ENCODE measurements around the gene GRIA3.
"Not testable (repeated sequence)": the region's sequence is repeated elsewhere in the genome, so short reads cannot be mapped to it uniquely, and the experiment has no call there.

GRIA3 gene

DNA sequence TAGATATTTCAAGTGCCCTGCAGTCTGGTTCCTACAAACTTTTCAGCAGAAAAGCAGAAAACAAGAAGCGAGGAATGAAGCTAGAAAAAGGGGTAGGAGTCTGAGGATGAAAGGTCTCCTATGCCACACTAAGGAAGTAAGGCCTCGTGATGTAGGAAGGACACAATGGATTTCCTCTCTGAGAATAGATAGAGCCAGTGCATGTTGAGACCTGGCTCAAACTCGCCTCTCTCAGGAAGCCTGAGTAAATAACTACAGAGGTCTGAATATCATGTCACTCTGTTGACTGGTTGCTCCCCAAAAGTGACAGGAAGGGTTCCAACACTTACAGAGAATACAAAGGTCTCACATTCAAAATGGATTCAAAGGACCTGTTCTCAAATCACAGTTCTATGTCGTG, 93.3 kb downstream of the GRIA3 start:
- DNase-seq, result no peak

DNA sequence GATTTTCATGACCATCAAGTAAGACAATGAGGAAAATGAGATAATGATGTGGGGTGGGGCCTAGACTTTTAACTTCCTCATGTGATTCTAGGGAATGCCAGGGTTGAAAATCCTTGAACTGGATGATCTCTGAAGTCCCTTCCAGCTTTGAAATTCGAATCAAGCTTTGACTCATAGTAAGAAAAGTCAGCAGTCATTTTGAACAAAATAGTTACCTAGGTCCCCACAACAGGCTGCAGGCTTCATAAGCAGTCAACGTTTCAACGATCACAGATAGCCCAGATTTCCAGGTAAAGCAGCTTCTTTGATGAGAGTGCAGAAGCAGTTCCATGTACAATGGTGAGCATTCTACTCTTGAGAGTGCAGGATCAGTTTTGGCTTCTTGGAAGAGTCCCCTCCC, 93.7 kb downstream of the GRIA3 start:
- DNase-seq, result no peak

DNA sequence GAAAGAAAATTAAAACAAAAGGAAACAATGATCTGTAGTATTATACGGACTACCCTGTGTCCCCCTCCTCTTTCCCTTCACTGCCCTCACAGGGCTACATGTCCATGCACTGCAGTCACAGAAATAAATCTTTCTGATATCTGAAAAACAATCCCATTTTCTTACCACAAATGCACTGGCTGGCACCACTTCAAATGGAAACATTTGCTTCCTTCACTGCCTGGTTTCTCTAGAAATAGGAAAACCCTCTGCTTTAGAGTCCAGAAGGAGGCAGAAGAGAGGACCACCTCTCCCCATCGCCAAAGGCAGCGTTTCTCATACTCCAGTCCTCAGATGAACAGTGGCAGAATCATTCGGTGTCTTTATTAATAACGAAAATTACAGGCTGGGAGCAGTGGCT, 98.2 kb downstream of the GRIA3 start:
- DNase-seq, result no peak

DNA sequence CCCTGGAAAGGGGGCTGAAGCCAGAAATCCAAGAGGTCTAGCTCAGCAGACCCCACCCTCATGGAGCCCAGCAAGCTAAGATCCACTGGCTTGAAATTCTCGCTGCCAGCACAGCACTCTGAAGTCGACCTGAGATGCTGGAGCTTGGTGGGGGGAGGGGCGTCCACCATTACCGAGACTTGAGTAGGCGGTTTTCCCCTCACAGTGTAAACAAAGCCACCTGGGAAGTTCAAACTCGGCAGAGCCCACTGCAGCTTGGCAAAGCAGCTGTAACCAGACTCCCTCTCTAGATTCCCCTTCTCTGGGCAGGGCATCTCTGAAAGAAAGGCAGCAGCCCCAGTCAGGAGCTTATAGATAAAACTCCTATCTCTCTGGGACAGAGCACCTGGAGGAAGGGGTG, 99.3 kb downstream of the GRIA3 start:
- not testable (repeated sequence) for DNase-seq

DNA sequence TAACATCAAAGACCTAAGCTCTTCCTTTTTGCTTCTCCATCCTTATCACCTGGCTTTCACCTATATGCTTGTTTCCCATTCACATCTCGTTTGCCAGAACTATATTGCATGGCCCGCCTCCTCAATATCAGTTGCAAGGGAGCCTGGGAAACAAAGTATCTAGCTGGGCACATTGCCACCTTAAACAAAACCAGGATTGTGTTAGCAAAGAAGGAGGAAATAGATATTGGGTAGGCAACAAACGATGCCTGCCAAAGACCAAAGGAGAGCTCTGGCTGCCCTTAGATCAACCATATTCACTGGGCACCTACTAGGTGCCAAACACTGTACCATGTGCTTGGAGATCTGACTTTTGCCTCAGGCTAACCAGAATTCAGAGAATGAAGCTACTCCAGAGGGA, 107.5 kb downstream of the GRIA3 start:
- DNase-seq, result no peak

DNA sequence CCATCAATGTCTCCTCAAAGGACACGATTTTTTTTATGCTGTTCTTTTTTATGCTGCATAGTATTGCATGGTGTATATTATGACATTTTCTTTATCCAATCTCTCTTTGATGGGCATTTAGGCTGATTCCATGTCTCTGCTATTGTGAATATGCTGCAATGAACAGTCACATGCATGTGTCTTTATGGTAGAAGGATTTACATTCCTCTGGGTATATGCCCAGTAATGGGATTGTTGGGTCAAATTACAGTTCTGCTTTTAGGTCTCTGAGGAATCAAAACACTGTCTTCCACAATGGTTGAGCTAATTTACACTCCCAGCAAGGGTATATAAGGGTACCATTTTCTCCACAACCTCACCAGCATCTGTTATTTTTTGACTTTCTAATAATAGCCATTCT, 113.9 kb downstream of the GRIA3 start:
- DNase-seq, result no peak

DNA sequence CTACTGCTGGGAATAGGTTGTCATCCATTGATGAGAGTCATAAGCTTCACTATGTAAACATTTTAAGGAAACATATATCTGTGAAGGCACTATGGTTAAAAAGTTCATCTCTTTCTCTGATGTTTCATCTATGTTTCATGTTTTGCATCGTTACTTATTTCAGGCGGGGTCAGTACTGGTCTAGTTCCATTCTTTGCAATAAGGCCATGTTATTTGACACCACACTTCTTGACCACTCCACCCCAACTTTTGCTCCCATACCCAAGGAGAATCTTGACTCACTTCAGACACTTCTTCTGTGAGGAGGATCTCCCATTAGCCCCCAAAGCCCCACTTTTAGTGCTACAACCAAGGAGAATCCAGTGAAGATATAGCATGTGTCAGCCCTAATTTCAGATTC, 119.4 kb downstream of the GRIA3 start:
- no peak for DNase-seq

DNA sequence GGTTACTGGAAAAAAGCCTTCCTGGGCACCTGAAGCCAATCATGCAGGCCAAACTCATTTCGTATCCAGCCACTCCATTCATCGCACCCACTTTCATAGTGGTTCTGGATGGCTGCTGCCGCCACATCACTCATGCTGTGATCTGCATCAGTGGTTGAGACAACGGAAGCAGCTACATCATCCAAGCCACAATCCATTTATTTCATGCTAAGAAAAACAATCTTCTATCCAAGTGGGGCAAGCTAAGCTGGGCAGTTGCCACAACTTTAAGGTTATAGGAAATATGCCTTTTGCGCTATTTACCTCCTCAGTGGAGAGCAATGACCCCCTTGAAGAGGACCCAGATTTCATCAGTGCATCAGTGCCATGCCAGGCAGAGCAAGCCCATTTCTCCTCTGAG, 124.6 kb downstream of the GRIA3 start:
- DNase-seq, result no peak

DNA sequence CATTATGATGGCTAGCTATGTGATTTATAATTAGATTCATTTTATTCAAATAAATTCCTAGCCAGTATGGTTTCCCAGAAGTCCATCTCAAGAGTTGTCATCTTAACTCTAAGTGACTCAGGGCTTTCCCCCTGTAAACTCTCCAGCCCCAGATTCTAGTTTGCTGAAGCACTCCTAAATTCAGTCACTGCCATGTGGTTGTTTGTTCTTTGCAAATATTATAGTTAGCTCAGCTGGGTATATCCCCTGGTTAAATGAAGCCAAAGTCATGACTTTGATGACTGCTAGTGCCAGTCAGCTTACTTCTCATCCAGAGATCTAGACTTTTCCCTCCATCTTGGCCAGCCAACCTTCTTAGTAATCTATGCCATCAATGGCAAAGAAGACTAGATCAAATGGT, 126.0 kb downstream of the GRIA3 start:
- DNase-seq, result no peak

DNA sequence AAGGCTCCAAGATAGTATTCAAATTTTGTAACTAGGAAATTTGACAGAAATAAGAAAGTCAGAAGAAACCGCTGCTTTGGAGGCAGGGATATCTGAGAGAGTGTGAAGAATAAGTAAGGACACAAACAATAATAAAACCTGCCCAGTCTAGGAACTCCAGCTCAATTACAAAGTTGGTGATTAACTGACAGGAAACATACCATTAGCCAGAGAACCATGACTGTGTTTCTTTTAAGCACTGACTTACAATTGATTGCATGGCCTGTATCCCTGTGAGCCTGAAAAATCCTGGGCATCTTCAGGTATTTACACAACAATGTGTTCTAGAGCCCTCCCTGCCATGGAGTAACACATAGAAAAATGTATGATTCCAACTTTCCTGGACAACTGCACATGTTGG, 127.4 kb downstream of the GRIA3 start:
- no peak for DNase-seq

DNA sequence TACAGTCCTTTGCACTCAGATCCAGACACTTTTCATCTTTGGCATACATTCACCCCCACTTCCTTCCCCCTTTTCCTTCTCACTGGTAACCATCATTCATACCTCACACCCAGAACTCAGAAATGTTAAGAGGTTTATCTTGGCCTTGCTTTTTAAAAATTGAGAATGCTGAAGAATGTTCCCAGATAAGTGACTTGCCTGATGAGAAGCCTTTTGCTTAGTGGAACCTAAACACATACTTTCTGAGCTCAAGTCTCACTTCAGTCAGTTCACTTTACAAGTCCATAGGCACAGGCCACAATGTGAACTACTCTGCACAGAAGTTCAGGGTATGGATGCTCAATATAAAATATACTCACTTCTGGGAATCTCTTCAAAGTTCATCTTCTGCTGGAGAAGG, 129.4 kb downstream of the GRIA3 start:
- DNase-seq, result no peak

DNA sequence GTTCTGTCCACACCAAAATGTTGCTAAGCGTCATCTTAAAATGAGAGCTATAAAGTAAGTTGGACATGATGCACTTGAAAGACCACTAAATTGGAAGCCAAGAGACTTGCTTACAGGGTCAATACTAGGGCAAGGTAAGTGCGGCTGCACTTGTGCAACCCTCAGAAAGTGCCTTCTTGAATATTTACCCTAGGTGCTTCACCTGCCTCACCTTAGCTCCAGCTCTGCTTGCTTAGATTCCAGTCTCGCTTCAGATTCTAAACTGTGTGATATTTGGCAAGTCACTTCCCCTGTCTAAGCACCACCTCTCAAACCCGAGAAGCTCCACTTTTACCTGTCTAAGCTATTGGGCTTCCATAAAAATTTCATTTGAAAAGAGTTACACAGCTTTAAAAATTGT, 136.5 kb downstream of the GRIA3 start:
- DNase-seq, result no peak

DNA sequence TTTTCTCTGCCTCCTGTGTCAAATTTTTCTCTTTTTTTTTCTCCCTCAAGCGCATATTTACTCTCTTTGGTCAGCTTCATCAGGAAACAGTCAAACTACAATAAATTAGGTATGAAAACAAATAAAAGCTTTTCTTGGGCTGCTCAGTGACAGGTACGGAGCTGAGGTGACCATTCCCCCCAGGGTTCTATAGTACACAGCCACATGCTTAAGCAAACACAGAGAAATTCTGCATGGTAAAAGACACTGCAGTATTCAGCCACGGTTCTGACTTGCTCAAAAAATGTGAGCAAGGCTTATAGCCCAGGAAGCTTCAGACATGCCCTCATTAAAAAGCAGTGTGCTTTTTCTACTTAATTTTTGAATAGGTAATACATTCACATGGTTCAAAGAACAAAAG, 138.5 kb downstream of the GRIA3 start:
- no peak for DNase-seq

DNA sequence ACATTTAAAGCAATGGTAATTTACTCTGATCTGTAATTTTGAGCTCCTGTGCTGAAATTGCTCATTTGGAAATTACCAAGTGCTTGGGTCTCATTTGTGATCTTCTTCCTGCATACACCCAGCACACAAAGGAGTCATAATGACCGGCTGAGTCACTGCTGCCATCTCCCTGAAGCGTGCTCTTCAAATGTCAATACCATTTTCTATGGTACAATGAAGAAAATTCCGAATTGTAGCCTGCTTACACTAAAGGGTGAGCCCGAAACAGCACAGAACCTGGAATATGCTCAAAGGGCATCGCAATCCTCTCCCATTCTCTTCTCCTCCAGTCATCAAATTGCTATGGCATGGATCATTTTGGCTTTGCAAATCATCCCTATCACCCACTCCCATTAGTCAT, 140.5 kb downstream of the GRIA3 start:
- DNase-seq, result no peak

DNA sequence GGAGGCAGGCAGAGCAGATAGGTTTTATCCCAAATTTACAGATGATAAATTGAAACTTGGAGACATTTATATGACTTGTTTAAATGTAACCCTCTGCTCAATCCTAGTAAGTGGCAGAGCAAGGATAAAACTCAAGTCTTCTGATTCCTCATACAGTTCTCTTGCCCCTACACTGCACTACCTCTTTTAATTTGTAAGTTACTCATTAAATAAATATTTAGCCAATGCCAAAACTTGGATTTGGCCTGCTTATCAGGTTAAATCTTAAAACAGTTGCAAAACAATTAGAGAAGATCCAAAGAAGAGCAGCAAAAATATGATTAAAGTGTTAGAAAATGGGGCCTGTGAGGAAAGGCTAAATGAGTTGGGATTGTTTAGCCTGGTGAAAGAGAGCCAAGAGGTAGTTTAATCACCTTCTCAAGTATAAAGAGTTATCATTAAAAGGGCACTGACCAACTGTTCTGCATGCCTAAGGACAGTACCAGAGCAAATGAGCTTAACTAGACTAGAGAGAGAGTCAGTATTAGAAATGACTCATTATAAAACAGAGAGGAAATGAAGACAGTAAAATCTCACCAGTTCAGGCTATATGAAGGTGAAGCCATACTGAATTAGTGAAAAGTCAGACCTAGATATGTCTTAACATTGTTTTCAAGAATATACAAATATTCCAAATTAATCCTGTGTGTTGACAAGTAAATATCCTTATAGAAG, 146.3 kb downstream of the GRIA3 start:
- no peak for DNase-seq

DNA sequence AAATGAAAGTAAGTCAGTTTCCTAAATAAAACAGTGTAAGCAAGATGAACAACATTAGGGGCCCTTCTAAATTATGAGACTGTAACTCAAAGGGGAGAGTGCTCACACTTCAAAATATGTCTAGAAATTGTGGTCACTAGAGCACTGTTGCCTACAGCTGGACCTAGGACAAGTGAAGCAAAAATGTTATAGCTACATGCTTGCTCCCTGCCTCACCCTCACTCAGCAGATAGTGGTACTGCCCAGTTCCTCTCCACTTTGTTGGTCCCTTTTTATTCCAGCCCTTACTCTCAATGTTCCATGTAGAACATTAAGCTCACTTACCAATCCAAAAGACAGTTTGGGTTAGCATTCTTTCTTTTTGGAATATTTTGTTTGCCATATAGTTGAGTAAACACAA, 147.3 kb downstream of the GRIA3 start:
- DNase-seq, result no peak

DNA sequence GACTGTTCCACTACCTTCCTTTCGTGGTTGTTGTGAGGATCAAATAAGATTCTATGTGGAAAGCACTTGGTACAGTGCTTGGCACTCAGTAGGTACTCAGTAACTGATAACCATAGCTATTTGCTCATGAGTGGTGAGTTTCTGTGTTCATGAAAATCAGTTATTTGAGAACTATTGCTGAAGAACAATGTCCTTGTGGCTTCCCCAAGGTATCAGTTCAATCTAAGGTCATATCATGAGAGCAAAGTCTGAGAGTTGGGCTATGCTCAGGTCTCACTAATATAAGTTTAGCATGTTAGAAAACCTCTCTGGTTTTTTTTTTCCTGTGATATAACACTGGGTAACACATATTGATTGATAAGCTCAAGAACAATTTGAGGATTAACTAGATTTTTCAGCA, 147.8 kb downstream of the GRIA3 start:
- DNase-seq, result no peak

DNA sequence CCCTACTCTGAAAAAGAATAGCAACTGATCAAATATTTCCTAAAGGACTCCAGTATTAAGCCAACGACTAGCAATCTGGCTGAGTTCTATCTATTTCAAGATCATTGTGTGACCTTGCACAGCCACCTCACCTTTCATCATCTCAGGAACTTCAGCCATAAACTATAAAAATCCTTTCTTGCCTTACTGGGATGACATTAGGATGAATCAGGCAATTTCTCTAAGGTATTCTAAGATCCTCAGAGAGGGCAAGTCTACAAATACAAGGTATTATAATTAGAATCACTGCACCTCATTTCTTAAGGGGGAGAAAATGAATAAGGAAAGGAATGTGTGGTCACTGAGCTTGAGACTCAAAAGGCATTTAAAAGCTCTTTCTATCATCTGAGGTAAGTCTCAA, 152.6 kb downstream of the GRIA3 start:
- DNase-seq, result no peak

DNA sequence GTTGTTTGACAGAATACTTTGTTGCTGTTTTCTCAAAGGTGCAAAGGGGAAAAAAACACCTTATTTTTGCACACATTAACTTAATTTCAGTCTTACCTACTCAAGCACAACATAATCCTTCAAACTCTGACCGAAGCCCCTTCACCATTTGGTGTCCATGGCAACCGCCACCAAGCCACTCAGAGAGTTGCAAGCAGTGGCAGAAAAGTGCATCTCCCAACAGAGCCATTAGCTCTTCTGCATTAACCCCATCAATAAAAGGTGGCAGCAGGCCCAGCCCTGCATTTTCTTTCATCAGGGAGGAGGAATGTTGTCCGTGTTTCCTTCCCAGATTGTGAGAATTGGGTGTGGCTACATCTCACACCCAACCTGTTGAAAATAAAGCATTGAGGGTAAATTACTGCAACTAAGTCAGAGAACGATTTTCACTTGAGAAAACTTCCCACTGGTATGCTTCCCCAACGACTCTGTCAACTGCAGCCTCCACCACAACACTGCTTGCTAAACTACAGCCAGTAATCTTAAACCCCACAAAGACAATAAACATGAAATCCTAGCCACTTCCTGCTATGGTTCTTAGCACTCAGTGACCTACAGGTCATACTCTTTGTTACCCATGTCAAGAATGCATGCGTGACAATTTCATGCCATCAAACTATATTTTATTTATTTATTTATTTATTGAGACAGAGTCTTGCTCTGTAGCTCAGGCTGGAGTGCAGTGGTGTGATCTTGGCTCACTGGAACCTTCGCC, 154.0 kb downstream of the GRIA3 start:
- no peak for DNase-seq

DNA sequence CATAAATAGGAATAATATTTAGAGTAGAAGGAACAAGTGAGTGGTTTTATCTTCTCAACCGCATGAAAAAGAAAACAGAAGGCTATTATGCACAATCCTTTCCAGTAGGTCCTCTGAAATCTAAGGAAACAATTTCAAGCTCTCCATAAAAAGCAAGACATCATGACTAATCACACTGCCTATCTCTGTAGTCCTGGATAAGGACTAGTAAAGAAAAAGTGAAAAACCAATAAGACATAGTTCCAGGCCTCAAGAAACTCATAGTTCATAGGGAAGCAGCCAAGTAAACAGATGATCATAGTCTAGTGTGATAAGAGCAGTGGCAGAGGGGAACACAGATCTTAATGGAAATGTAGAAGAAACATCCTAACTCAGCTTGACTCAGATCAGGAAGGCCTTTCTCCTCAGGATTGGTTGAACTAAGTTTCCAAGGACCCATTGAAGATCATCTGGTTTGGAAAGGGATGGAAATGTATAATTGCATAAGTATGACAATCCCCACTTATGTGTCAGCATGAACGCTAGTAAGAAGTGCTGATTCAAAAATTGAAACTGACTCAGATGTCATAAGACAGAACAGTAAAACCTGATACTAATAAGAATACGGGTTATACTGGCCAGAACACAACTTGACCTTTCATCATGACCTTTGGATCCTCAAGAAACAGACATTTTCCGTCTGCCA, 155.3 kb downstream of the GRIA3 start:
- DNase-seq, result no peak

DNA sequence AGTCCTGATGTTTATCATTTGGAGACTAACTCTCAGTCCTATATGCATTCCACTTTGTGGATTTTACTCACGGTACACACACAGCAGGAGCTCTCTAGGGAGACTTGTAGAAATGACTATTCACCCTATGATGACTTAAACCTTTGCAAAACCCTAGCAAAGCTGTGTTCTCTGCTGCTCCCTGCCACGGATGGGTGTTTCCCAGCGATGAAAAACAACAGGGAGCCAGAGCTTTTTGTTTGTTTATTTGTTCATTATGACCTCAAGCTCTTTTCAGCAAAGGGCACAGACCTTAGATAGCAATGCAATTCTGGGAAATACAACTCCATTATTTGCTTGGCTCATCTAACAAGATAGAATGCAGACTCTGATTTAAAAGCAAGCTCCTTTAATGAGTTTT, 156.6 kb downstream of the GRIA3 start:
- DNase-seq, result no peak

DNA sequence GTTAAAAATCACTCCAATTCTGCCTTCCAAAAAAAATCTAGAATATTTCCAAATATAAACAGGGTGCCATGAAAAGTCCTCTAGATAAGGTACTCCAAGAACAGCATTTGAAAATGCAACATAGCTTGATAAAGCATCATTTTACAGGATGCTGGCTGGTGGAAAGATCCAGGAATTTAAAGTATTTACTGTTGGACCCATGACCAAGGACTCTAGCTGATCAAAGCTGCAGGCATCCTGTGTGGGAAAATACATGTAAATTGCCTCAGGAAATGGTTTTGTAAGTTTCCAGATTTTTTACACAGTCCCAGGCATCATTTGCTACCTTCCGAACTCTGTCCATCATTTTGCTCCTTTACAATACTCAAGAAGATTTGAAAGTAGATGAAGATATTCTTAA, 164.4 kb downstream of the GRIA3 start:
- no peak for DNase-seq

DNA sequence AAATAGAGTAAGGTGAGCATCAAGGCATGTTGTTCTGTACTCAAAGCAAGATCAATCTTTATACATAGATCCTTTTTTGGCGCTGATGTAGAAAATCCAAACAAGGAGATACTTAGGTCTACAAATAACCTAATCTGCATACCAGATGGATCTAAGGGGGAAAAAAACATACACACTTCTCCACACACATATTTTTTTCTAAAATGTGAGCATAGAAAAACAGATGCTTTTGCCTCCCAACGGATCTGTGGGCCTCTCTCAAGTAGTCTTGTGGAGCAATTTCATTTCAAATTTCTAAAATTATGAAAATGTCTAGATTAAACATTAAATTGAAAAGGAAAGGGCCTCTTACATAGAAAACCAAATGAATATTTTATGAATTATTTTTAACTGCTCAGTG, 166.1 kb downstream of the GRIA3 start:
- no peak for DNase-seq

DNA sequence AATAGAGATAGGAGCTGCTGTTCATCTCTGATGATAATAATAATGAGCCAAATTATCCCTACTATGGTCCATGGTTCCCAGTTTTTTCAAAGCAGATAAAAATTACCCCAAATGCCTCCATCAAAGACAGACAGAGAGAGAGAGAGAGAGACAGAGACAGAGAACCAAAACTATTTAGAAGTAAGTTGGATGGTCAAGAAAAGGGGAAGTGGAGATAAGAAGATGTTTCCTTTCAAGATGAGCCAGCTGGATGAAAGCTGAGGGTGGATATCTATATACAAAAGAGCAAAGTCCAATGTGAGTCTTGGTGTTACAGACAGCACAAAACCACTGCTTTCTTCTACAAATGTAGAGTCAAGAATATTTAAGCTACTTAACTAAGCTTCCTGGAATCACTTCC, 173.9 kb downstream of the GRIA3 start:
- DNase-seq, result no peak
